Keratinocyte (primary cell): ENCODE data around the gene FMN1. TPM values are rescaled to one million over a fixed set of nuclear protein-coding genes. Genes with fewer than 3 reads are reported as not detected.

ENCODE experiments used
- DNase-seq: peaks from one replicate; pipeline ENCODE4 v3.0.0-alpha.2; 2011; ENCODE audit warnings: low read depth, missing footprints, low spot score
- FAIRE-seq: peaks from 2 replicates; lab custom pipeline; 2011; peaks lifted over from hg19 to GRCh38; lab: Jason Lieb, UNC
- H2AFZ ChIP-seq: 2 replicates; pipeline ENCODE4 v1.6.0; 2012; ENCODE audit warnings: low read length, control low read depth, inconsistent platforms; ENCODE audit not compliant: control insufficient read depth
- H3K27ac ChIP-seq: 2 replicates; pipeline ENCODE4 v1.5.1; 2011; ENCODE audit warnings: low read length; ENCODE audit not compliant: control insufficient read depth, insufficient read depth
- H3K27me3 ChIP-seq: 3 replicates; pipeline ENCODE4 v1.6.0; 2011; ENCODE audit warnings: low read length; ENCODE audit not compliant: control insufficient read depth, insufficient read depth; ENCODE audit errors: extremely low read depth
- H3K36me3 ChIP-seq, 2 experiments: 2 replicates in 1 of 2; 3 replicates in 1 of 2; pipeline ENCODE4 v1.5.1; 2011; ENCODE audit warnings: low read length in 2 of 2, mild to moderate bottlenecking in 1 of 2; ENCODE audit not compliant: control insufficient read depth in 2 of 2, insufficient read depth in 2 of 2; ENCODE audit errors: extremely low read depth in 1 of 2
- H3K4me1 ChIP-seq: 3 replicates; pipeline ENCODE4 v1.5.1; 2011; ENCODE audit warnings: low read length; ENCODE audit not compliant: control insufficient read depth, insufficient read depth; ENCODE audit errors: extremely low read depth
- H3K4me2 ChIP-seq: 3 replicates; pipeline ENCODE4 v1.6.0; 2011; ENCODE audit warnings: low read depth, low read length; ENCODE audit not compliant: control insufficient read depth, insufficient read depth; ENCODE audit errors: extremely low read depth
- H3K4me3 ChIP-seq, 3 experiments: fragments of 200-600 bp in 1 of 3; sonication (generic) in 1 of 3; 2 replicates in 2 of 3; 3 replicates in 1 of 3; pipeline ENCODE4 v1.5.1; 2011 to 2016; ENCODE audit warnings: low read length in 3 of 3, mild to moderate bottlenecking in 3 of 3, control low read depth in 2 of 3, inconsistent platforms in 1 of 3, low read depth in 1 of 3, mixed read lengths in 1 of 3, mixed run types in 1 of 3, moderate library complexity in 1 of 3; ENCODE audit not compliant: control insufficient read depth in 2 of 3, insufficient read depth in 2 of 3; ENCODE audit errors: extremely low read depth in 1 of 3
- H3K79me2 ChIP-seq: 2 replicates; pipeline ENCODE4 v1.6.0; 2012; ENCODE audit warnings: low read length; ENCODE audit not compliant: control insufficient read depth, insufficient read depth
- H3K9ac ChIP-seq: 3 replicates; pipeline ENCODE4 v1.6.0; 2011; ENCODE audit warnings: low read length; ENCODE audit not compliant: control insufficient read depth, insufficient read depth; ENCODE audit errors: extremely low read depth
- H3K9me1 ChIP-seq: 3 replicates; pipeline ENCODE4 v1.6.0; 2011; ENCODE audit warnings: low read length; ENCODE audit not compliant: control insufficient read depth, insufficient read depth; ENCODE audit errors: extremely low read depth
- H3K9me3 ChIP-seq: 2 replicates; pipeline ENCODE4 v1.5.1; 2012; ENCODE audit warnings: low read depth, low read length; ENCODE audit not compliant: control insufficient read depth
- H4K20me1 ChIP-seq: 3 replicates; pipeline ENCODE4 v1.6.0; 2011; ENCODE audit warnings: low read length; ENCODE audit not compliant: control insufficient read depth, insufficient read depth; ENCODE audit errors: extremely low read depth
- EZH2 ChIP-seq: IDR thresholded peaks from one replicate; pipeline ENCODE4 v1.6.1; 2012; ENCODE audit warnings: inconsistent platforms, mild to moderate bottlenecking, low read length, moderate library complexity
- dilution Hi-C: fragments of 300-500 bp; cut with MboI; formaldehyde crosslinking; loops from one replicate; pipeline ENCODE4 v1.7.0; 2020; ENCODE audit warnings: low sequenced_read_pairs; ENCODE audit not compliant: extremely low pct_ligation_motif_present
- polyA plus RNA-seq, 5 experiments: library from polyadenylated mRNA; depleted of rRNA in 3 of 5; stranded (reverse) in 3 of 5; stranded (forward) in 1 of 5; unstranded in 1 of 5; fragments of >200 nt; gene quantifications; 1 replicate in 1 of 5; 2 replicates in 3 of 5; 3 replicates in 1 of 5; pipeline versions ENCODE4 v1.2.1 to v1.2.3, GENCODE V29; 2011 to 2012; ENCODE audit warnings: missing spikeins in 2 of 5, low read depth in 1 of 5, low replicate concordance in 1 of 5
- TF ChIP-seq, protein P1 (sequence below), 3 experiments: IDR thresholded peaks in 1 of 3; conservative IDR thresholded peaks in 1 of 3; optimal IDR thresholded peaks in 1 of 3; 2 replicates in 2 of 3; 3 replicates in 1 of 3; pipeline versions ENCODE3 to v1.5.1; 2011; ENCODE audit warnings: low read length in 3 of 3, mild to moderate bottlenecking in 3 of 3, moderate library complexity in 2 of 3, control low read depth in 1 of 3, inconsistent platforms in 1 of 3; ENCODE audit not compliant: insufficient read depth in 2 of 3; ENCODE audit errors: extremely low read depth in 1 of 3

Gene FMN1
- polyA plus RNA-seq, 1 donor (not counting 4 experiments of a cell fraction or from before 2014, with no cell fraction given): 0.71 TPM

DNA sequence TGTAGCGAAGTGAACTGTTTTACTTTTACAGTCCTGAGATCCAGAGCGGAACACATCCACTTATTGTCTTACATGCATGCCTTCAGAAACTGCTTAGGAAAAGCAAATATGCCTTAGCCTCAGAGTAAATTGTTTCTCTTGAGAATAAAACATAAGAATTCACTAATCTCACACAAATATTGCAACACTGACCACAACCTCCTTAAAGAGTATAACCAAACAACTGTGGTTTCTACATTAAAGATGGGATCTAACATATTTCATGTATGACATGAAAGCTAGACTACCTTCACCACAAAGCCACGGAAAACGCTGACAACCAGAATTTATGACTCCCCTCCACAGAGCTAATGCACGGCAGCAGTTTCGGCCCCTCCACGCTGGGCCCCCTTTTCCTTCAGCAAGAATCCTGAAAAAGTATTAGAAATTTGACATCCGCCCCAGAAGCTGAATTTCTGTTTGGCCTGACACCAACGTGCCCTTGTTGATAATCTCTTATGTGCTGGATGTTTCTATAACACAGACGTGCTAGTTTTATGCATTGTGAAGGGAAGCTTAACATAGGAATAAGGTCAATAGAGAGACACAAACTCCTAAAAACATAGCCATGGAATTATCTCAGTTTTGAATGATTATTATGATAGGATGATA lies 392.1 kb downstream of the FMN1 start:
- peaks cover 9% of the 10 kb centered on the region for H3K9me3 ChIP-seq
- DNase-seq (no peak), FAIRE-seq (no peak)
- dilution Hi-C loops: no loop called here
- H3K4me1 ChIP-seq: no peaks in the 10 kb centered on the region
- no peak overlapping the region for H3K9ac ChIP-seq
- H2AFZ ChIP-seq: no peak overlapping the region
- H3K27ac ChIP-seq: no peak overlapping the region
- no peak overlapping the region for H3K4me3 ChIP-seq
- H3K79me2 ChIP-seq: no peaks in the 10 kb centered on the region
- no peak overlapping the region for H3K4me2 ChIP-seq
- no peaks in the 10 kb centered on the region for H4K20me1 ChIP-seq
- H3K27me3 ChIP-seq: no peaks in the 10 kb centered on the region
- no peaks in the 10 kb centered on the region for H3K9me1 ChIP-seq
- H3K36me3 ChIP-seq: no peaks in the 10 kb centered on the region
- TF ChIP-seq, protein P1, sequence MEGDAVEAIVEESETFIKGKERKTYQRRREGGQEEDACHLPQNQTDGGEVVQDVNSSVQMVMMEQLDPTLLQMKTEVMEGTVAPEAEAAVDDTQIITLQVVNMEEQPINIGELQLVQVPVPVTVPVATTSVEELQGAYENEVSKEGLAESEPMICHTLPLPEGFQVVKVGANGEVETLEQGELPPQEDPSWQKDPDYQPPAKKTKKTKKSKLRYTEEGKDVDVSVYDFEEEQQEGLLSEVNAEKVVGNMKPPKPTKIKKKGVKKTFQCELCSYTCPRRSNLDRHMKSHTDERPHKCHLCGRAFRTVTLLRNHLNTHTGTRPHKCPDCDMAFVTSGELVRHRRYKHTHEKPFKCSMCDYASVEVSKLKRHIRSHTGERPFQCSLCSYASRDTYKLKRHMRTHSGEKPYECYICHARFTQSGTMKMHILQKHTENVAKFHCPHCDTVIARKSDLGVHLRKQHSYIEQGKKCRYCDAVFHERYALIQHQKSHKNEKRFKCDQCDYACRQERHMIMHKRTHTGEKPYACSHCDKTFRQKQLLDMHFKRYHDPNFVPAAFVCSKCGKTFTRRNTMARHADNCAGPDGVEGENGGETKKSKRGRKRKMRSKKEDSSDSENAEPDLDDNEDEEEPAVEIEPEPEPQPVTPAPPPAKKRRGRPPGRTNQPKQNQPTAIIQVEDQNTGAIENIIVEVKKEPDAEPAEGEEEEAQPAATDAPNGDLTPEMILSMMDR (optimal IDR thresholded peaks at IDR 0.05 in 1 of 3, IDR thresholded peaks at IDR 0.05 in 1 of 3, conservative IDR thresholded peaks at IDR 0.05 in 1 of 3; ENCODE audit: extremely low read depth in 1 of 3, insufficient read depth in 2 of 3, low read length in 3 of 3): no peak
- TF ChIP-seq EZH2: no peak

DNA sequence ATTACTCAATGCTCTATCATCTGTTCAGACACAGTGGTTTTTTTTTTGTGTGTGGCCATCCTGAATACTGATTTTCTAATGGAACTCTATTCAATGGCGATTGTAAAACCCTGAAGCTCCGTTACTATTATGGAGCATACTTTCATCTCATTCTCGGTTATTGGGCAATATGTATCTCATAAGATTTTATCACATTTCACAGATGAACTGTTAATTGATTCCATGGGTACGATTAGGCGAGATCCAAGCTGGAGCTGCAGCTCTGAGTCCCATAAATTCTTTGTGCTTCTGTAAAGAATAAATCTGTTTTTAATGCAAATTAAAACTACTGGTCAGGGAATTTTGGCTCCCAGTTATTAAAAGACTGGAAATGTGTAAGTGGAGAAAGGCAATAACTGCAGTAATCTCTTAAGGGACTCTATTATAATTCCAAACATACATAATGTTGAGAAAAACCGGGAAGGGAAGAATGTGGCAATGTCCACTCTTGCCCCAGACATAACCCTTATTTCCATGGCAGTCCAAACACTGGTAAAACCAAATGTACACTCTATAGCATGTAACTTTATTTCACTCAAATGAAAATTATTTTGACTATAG lies 394.5 kb downstream of the FMN1 start:
- dilution Hi-C loops: no loop called here
- Histone ChIP-seq H2AFZ (no peak overlapping the region), H3K27me3 (no peaks in the 10 kb centered on the region), H3K79me2 (no peaks in the 10 kb centered on the region), H3K4me2 (no peak overlapping the region), H4K20me1 (no peaks in the 10 kb centered on the region), H3K4me1 (no peaks in the 10 kb centered on the region), H3K9ac (no peak overlapping the region), H3K4me3 (no peak overlapping the region), H3K9me1 (no peaks in the 10 kb centered on the region), H3K36me3 (no peaks in the 10 kb centered on the region), H3K9me3 (peaks cover 9% of the 10 kb centered on the region), H3K27ac (no peak overlapping the region)
- DNase-seq (no peak), FAIRE-seq (no peak)
- TF ChIP-seq, protein P1 (optimal IDR thresholded peaks at IDR 0.05 in 1 of 3, IDR thresholded peaks at IDR 0.05 in 1 of 3, conservative IDR thresholded peaks at IDR 0.05 in 1 of 3; ENCODE audit: extremely low read depth in 1 of 3, insufficient read depth in 2 of 3, low read length in 3 of 3): no peak
- no peak for TF ChIP-seq EZH2
